Adrenal gland (tissue), 5 donors: Measurements from ENCODE around the gene SH3YL1.

ENCODE experiments used
- POLR2A ChIP-seq, 2 donors: fragments of 450-650 bp; IDR thresholded peaks; one replicate each; pipeline ENCODE4 v1.6.1; 2017; ENCODE audit warnings: antibody characterized with exemption in 2 of 2, mild to moderate bottlenecking in 2 of 2, moderate library complexity in 1 of 2
- TF ChIP-seq, protein P1 (sequence below), 6 experiments: fragments of 450-650 bp in 4 of 6; fragments of 200-600 bp in 2 of 6; sonication (generic) in 1 of 6; IDR thresholded peaks; 1 replicate in 5 of 6; 2 replicates in 1 of 6; pipeline versions ENCODE4 v1.5.1 to v1.8.0; 2016 to 2021; ENCODE audit warnings: antibody characterized with exemption in 6 of 6, mild to moderate bottlenecking in 2 of 6, moderate library complexity in 1 of 6
- donor health status: DM: no; HTN: no; CAD: no.

DNA sequence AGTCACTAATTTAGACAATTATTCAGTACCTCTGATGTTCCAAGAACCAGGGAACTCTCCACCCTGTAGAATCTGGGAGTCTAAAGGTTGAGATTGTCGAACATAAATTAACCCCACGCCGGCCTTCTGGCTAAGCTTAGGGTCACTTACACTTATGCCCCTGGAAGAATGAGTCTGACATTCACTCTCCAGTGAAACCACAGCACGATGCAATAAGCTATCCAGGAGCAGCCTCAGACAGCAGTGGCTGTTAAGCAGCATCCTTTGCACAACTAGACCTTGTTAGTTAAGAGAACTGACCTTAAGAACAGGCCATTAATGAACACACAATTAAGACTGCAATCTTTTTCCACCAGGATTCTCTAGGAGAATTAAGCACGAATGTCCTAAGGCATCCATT, 25.0 kb downstream of the SH3YL1 start:
- TF ChIP-seq, protein P1, sequence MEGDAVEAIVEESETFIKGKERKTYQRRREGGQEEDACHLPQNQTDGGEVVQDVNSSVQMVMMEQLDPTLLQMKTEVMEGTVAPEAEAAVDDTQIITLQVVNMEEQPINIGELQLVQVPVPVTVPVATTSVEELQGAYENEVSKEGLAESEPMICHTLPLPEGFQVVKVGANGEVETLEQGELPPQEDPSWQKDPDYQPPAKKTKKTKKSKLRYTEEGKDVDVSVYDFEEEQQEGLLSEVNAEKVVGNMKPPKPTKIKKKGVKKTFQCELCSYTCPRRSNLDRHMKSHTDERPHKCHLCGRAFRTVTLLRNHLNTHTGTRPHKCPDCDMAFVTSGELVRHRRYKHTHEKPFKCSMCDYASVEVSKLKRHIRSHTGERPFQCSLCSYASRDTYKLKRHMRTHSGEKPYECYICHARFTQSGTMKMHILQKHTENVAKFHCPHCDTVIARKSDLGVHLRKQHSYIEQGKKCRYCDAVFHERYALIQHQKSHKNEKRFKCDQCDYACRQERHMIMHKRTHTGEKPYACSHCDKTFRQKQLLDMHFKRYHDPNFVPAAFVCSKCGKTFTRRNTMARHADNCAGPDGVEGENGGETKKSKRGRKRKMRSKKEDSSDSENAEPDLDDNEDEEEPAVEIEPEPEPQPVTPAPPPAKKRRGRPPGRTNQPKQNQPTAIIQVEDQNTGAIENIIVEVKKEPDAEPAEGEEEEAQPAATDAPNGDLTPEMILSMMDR (IDR thresholded peaks at IDR 0.05): no peak
- TF ChIP-seq POLR2A (IDR thresholded peaks at IDR 0.05): no peak
